BJ (cell line): ENCODE data around the gene KRTAP10-10. TPM values are rescaled to one million over a fixed set of nuclear protein-coding genes. Genes with fewer than 3 reads are reported as not detected.

Source experiments
- CTCF ChIA-PET: fragments of 350-600 bp; formaldehyde crosslinking; extraction: SDS; loops from one replicate; lab custom pipeline; 2021; ENCODE audit warnings: antibody characterized with exemption, inconsistent platforms; lab: Yijun Ruan, JAX
- POLR2A ChIA-PET: fragments of 300-600 bp; sonication (Branson Sonifier 250); formaldehyde crosslinking; extraction: SDS; loops from one replicate; lab custom pipeline; 2021; ENCODE audit warnings: antibody characterized with exemption; lab: Charles Lee
- DNase-seq: peaks from one replicate; pipeline ENCODE4 v3.0.0-alpha.2; 2011; ENCODE audit warnings: low read depth
- H3K27me3 ChIP-seq: 2 replicates; pipeline ENCODE4 v1.6.0; 2011; ENCODE audit warnings: low read length; ENCODE audit not compliant: control insufficient read depth, insufficient read depth
- H3K36me3 ChIP-seq: 2 replicates; pipeline ENCODE4 v1.5.1; 2011; ENCODE audit warnings: low read length; ENCODE audit not compliant: control insufficient read depth, insufficient read depth
- H3K4me3 ChIP-seq: 2 replicates; pipeline ENCODE4 v1.5.1; 2011; ENCODE audit warnings: low read depth, mild to moderate bottlenecking, control low read depth, low read length
- polyA plus RNA-seq: library from polyadenylated mRNA; depleted of rRNA; stranded (reverse); fragments of >200 nt; gene quantifications from 2 replicates; pipeline ENCODE4 v1.2.3, GENCODE V29; 2011
- TF ChIP-seq, protein P1 (sequence below): IDR thresholded peaks from 2 replicates; pipeline ENCODE4 v1.5.1; 2011; ENCODE audit warnings: low read depth, mild to moderate bottlenecking, control low read depth, inconsistent platforms, low read length, moderate library complexity; ENCODE audit not compliant: insufficient read depth

KRTAP10-10 gene
- polyA plus RNA-seq, 1 experiment, result not detected

DNA sequence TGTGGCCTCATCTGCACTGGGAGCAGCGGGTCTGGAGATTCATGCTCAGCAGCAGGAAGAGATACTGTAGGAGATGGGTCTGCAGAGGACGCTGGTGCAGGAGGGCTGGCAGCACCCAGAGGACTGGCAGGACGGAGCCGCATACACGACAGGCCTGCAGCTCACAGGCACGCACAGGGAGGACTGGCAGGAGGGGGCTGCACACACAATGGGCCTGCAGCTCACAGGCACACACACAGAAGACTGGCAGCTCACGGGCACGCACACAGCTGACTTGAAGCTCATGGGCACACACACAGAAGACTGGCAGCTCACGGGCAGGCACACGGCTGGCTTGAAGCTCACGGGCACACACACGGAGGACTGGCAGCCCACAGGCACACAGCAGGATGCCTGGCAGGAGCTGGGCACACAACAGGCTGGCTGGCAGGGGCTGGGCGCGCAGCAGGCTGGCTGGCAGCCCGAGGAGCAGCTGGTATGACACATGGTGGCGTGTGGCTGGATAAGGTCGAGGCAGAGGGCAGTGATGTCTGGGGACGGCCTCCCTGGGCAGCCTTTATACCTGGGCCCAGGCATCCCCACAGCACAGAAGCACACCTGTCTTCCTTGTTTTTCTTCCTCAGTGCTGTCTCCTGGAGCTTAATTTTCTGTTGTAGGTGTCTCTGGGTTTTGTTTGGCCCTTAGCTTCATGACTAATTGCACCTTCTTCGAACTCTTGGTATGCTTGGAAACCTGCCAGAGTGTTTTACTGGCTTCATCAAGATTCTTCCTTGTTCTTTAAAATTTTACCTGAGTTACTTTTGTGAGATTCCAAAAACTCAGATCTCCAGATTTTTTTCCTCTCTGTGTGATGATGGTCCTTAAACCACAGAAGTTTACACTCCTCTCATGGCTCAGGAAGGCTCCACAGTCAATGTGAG lies 29.5 kb downstream of the KRTAP10-10 start, which contains the start of gene KRTAP12-2:
TSS of gene KRTAP12-2 (minus strand) at position 527 of the 920 bp plus-strand sequence. CDS start at position 486, 41 bp downstream.
- Histone ChIP-seq H3K4me3 (no peak within 1 kb of the TSS), H3K27me3 (no peaks in the 10 kb centered on the region; the same call in 1 of the 2 replicates), H3K36me3 (no peaks in the 10 kb centered on the region)
- POLR2A ChIA-PET, result no interaction called here
- CTCF ChIA-PET, result no interaction called here
- no peak for DNase-seq
- TF ChIP-seq, protein P1, sequence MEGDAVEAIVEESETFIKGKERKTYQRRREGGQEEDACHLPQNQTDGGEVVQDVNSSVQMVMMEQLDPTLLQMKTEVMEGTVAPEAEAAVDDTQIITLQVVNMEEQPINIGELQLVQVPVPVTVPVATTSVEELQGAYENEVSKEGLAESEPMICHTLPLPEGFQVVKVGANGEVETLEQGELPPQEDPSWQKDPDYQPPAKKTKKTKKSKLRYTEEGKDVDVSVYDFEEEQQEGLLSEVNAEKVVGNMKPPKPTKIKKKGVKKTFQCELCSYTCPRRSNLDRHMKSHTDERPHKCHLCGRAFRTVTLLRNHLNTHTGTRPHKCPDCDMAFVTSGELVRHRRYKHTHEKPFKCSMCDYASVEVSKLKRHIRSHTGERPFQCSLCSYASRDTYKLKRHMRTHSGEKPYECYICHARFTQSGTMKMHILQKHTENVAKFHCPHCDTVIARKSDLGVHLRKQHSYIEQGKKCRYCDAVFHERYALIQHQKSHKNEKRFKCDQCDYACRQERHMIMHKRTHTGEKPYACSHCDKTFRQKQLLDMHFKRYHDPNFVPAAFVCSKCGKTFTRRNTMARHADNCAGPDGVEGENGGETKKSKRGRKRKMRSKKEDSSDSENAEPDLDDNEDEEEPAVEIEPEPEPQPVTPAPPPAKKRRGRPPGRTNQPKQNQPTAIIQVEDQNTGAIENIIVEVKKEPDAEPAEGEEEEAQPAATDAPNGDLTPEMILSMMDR, result no peak

DNA sequence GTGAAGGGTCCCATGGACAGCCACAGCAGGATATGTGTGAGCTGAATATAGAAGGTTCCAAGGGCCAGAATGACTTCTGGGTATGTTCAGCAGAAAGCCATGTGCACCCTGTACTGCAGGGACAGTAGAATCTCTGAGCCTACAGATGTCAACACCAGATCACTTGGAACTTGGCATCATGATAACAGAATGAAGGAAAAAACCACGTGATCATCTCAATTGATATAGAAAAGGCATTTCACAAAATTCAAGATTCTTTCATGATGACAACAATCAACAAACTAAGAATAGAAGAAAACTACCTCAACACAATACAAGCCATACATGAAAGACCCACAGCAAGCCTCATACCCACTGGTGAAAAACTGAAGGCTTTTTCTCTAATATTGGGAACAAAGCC lies 30.5 kb downstream of the KRTAP10-10 start:
- CTCF ChIA-PET, result no interaction called here

DNA sequence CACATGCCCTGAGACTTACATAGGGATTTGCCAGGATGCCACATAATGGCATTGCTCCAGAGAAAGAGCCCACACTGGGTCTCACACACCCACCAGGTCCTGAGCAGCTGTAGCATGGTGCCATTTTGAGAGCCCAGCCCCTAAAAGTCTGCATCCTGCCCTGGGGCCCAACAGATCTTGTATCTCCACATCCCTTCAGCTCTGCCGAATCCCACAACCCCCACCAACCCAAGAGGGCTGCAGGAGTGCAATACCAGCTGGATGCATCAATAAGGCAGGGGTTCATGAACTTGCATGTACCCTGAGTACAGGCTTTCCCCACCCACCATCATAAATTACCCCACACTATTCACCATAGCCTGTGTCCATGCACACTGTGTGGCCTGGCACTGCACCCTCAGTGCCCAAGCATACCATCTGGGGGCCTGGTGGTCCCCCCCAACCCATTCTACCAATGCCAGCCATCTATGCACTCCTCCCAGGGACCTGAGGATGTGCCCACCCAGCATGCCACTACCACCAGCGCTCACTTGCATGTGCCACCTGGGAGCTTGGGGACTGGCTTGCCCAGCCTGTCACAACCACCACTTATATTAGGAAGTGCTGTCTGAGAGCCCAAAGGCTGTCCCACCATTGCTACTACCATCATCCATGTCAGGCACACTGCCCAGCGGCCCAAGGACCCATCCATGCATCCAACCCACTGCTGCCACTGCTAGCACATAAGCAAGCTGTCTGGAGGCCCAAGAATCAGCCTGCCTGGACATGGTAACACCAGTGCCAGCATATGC lies 33.7 kb downstream of the KRTAP10-10 start:
- DNase-seq, result no peak
- CTCF ChIA-PET, result interaction anchor here (0.7 kb wide), 1 partner anchor 63 kb away, joined by 3 read pairs; no protein-coding TSS in a partner anchor
- no peaks in the 10 kb centered on the region; the same call in 1 of the 2 replicates for H3K27me3 ChIP-seq
- POLR2A ChIA-PET, result no interaction called here
- H3K4me3 ChIP-seq, result no peak overlapping the region
- TF ChIP-seq, protein P1, result no peak
- no peaks in the 10 kb centered on the region for H3K36me3 ChIP-seq

More for the DNA sequence above, 30.5 kb downstream of the KRTAP10-10 start:
- POLR2A ChIA-PET, result no interaction called here
- Histone ChIP-seq H3K4me3 (no peak overlapping the region), H3K27me3 (no peaks in the 10 kb centered on the region; the same call in 1 of the 2 replicates), H3K36me3 (no peaks in the 10 kb centered on the region)
- TF ChIP-seq, protein P1, result no peak
- no peak for DNase-seq

DNA sequence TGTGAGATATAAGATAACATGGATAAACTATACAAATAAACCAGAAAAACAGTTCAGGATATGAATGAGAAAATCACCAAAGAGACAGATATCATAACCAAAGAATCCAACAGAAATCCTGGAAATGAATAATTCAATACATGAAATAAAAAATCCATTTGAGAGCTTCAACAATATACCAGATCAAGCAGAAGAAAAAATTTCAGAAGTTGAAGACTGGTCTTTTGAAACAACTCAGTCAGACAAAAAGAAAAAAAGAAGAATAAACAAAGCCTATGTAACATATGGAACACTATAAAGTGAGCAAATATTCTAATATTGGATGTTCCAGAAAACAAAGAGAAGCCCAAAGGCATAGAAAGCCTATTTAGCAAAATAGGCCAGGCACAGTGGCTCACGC lies 34.8 kb downstream of the KRTAP10-10 start:
- CTCF ChIA-PET, result no interaction called here
- TF ChIP-seq, protein P1, result no peak
- Histone ChIP-seq H3K36me3 (no peaks in the 10 kb centered on the region), H3K4me3 (no peak overlapping the region), H3K27me3 (peaks cover 3% of the 10 kb centered on the region; the same call in 1 of the 2 replicates)
- POLR2A ChIA-PET, result no interaction called here
- no peak for DNase-seq

DNA sequence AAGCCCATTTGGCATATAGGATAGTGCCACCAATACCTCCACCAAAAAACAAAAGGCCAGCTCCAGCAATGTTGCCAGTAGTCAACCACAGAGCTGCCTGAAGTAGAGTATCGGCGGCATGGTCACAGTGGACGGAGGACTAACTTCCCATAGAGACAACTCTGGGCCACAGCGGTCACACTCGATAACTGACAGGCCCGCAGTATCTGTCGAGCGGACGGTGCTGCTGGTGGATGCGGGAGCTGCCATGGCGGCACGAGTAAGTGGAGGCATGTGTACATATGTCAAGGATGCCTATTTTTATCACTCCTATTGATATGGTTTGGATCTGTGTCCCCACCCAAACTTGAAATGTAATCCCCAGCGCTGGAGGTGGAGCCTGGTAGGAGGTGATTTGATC lies 40.7 kb downstream of the KRTAP10-10 start:
- peaks cover 3% of the 10 kb centered on the region; the same call in 1 of the 2 replicates for H3K27me3 ChIP-seq
- ChIA-PET CTCF (no interaction called here), POLR2A (no interaction called here)
- TF ChIP-seq, protein P1, result no peak
- no peak overlapping the region for H3K4me3 ChIP-seq
- no peaks in the 10 kb centered on the region for H3K36me3 ChIP-seq
- no peak for DNase-seq
